ENCODE data around the gene SLC22A4. TPM values are rescaled to one million over a fixed set of nuclear protein-coding genes. Genes with fewer than 3 reads are reported as not detected.

SLC22A4 gene
- total RNA-seq, 2 experiments from 2014 or later: 0.16 to 0.22 TPM

GRCh38 chr5:132355140-132355765 is 61.1 kb downstream of the SLC22A4 start:
- H3K27me3 ChIP-seq (ENCODE audit: control insufficient read depth in 1 of 2, insufficient read depth in 2 of 2, low read length in 2 of 2): no peaks in the 10 kb centered on the region
- H3K4me1 ChIP-seq (ENCODE audit: insufficient read depth, low read length): peaks cover 4% of the 10 kb centered on the region
- H3K4me3 ChIP-seq (ENCODE audit: low read length): no peak overlapping the region
- Mint-ChIP-seq H3K27me3 (no peaks in the 10 kb centered on the region), H3K4me1 (ENCODE audit: low read depth) (no peaks in the 10 kb centered on the region), H3K27ac (no peak overlapping the region), H3K9me3 (no peaks in the 10 kb centered on the region), H3K4me3 (no peak overlapping the region), H3K36me3 (ENCODE audit: low read depth) (peaks cover 39% of the 10 kb centered on the region)
- DNase-seq (no peak), ATAC-seq (ENCODE audit: poor library complexity) (no peak)
- CTCF ChIA-PET: no interaction called here
- POLR2A ChIA-PET: no interaction called here
- no peak for TF ChIP-seq CTCF (IDR thresholded peaks at IDR 0.05)
- intact Hi-C loops (cut with DNase I, micrococcal nuclease): no loop called here
- no peaks in the 10 kb centered on the region for H3K36me3 ChIP-seq (ENCODE audit: insufficient read depth, low read length)
- H3K9me3 ChIP-seq (ENCODE audit: control insufficient read depth in 1 of 2, insufficient read depth in 1 of 2, low read length in 2 of 2): no peaks in the 10 kb centered on the region
- no peak overlapping the region for H3K27ac ChIP-seq (ENCODE audit: low read depth in 1 of 2, low read length in 2 of 2)

GRCh38 chr5:132358775-132359174 is 64.6 kb downstream of the SLC22A4 start:
- ChIA-PET CTCF (no interaction called here), POLR2A (interaction anchor here (0.6 kb wide), 1 partner anchor 227 kb away, joined by 3 read pairs; no protein-coding TSS in a partner anchor)
- Histone ChIP-seq H3K27me3 (ENCODE audit: control insufficient read depth in 1 of 2, insufficient read depth in 2 of 2, low read length in 2 of 2) (no peaks in the 10 kb centered on the region), H3K4me1 (ENCODE audit: insufficient read depth, low read length) (peaks cover 4% of the 10 kb centered on the region), H3K9me3 (ENCODE audit: control insufficient read depth in 1 of 2, insufficient read depth in 1 of 2, low read length in 2 of 2) (no peaks in the 10 kb centered on the region), H3K4me3 (ENCODE audit: low read length) (no peak overlapping the region), H3K27ac (ENCODE audit: low read depth in 1 of 2, low read length in 2 of 2) (no peak overlapping the region), H3K36me3 (ENCODE audit: insufficient read depth, low read length) (no peaks in the 10 kb centered on the region)
- Mint-ChIP-seq H3K9me3 (no peaks in the 10 kb centered on the region), H3K36me3 (ENCODE audit: low read depth) (peaks cover 27% of the 10 kb centered on the region), H3K27me3 (no peaks in the 10 kb centered on the region), H3K27ac (no peak overlapping the region), H3K4me3 (no peak overlapping the region), H3K4me1 (ENCODE audit: low read depth) (no peaks in the 10 kb centered on the region)
- TF ChIP-seq CTCF (IDR thresholded peaks at IDR 0.05): no peak
- intact Hi-C loops (cut with DNase I, micrococcal nuclease): no loop called here
- DNase-seq (no peak), ATAC-seq (ENCODE audit: poor library complexity) (no peak)

- Mint-ChIP-seq H3K27ac (no peak overlapping the region), H3K4me1 (ENCODE audit: low read depth) (no peaks in the 10 kb centered on the region), H3K36me3 (ENCODE audit: low read depth) (peaks cover 30% of the 10 kb centered on the region), H3K27me3 (no peaks in the 10 kb centered on the region), H3K4me3 (no peak overlapping the region), H3K9me3 (no peaks in the 10 kb centered on the region)
- Histone ChIP-seq H3K4me1 (ENCODE audit: insufficient read depth, low read length) (no peaks in the 10 kb centered on the region), H3K27me3 (ENCODE audit: control insufficient read depth in 1 of 2, insufficient read depth in 2 of 2, low read length in 2 of 2) (no peaks in the 10 kb centered on the region), H3K9me3 (ENCODE audit: control insufficient read depth in 1 of 2, insufficient read depth in 1 of 2, low read length in 2 of 2) (no peaks in the 10 kb centered on the region), H3K27ac (ENCODE audit: low read depth in 1 of 2, low read length in 2 of 2) (no peak overlapping the region), H3K4me3 (ENCODE audit: low read length) (no peak overlapping the region), H3K36me3 (ENCODE audit: insufficient read depth, low read length) (peaks cover 6% of the 10 kb centered on the region)
- ChIA-PET POLR2A (no interaction called here), CTCF (no interaction called here)
- ATAC-seq (ENCODE audit: poor library complexity) (no peak), DNase-seq (no peak)
- intact Hi-C loops (cut with DNase I, micrococcal nuclease): no loop called here
- TF ChIP-seq CTCF (IDR thresholded peaks at IDR 0.05): no peak
Measured at GRCh38 chr5:132362086-132362485, 67.9 kb downstream of the SLC22A4 start.
